PC-9 (cell line): ENCODE results near the gene FOLR2.

Source experiments
- EZH2 ChIP-seq: fragments of 200-600 bp; sonication (generic); IDR thresholded peaks from 2 replicates; pipeline ENCODE4 v1.8.0; 2017; ENCODE audit warnings: antibody characterized with exemption, low read depth
- TF ChIP-seq, protein P1 (sequence below): fragments of 200-600 bp; sonication (generic); conservative IDR thresholded peaks from 2 replicates; pipeline ENCODE4 v1.6.1; 2017; ENCODE audit warnings: mixed run types, antibody characterized with exemption, mild to moderate bottlenecking, moderate library complexity

DNA sequence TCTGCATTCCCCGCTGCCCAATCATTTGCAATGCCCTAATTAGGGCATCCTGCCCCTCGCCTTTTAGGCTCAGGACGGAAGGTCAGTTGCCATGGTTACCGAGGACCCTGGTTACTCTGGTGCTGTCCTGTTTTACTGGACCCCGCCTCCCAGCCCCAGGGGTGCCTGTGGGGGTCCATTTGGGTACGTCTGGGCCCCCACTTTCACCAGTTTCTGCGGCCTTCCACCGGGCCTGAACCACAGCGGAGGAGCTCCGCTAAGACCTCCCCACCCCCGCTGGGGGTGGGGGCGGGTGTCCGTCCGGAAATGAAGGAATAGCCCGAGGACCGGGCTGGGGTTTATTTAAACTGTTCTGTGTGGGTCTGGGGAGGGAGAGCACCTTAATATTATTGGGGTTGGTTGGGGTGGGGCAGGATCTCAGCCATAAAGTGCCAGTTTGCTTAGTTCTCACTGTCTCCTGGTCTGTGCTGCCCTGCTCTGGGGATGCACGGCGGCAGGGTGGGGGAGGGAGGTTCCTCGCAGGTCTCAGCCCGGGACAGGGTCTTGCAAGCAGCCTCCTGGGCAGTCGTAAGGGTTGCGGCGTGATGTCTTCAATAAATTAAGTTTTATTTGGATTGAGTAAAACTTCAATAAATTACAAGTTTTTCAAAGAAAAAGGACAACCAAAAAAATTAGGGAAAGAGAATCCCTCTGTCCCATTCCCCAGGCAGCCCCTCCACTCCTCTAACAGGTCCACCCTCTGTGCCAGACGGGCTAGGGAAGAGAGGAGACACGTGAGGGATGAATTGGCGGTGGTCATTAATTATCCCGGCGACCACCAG, 22.1 kb downstream of the FOLR2 start:
- TF ChIP-seq, protein P1, sequence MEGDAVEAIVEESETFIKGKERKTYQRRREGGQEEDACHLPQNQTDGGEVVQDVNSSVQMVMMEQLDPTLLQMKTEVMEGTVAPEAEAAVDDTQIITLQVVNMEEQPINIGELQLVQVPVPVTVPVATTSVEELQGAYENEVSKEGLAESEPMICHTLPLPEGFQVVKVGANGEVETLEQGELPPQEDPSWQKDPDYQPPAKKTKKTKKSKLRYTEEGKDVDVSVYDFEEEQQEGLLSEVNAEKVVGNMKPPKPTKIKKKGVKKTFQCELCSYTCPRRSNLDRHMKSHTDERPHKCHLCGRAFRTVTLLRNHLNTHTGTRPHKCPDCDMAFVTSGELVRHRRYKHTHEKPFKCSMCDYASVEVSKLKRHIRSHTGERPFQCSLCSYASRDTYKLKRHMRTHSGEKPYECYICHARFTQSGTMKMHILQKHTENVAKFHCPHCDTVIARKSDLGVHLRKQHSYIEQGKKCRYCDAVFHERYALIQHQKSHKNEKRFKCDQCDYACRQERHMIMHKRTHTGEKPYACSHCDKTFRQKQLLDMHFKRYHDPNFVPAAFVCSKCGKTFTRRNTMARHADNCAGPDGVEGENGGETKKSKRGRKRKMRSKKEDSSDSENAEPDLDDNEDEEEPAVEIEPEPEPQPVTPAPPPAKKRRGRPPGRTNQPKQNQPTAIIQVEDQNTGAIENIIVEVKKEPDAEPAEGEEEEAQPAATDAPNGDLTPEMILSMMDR = peak; percentile 16
- no peak for TF ChIP-seq EZH2
